GM19468 (cell line): Measurements from ENCODE around the gene DIAPH2.

Experiments
- ATAC-seq: cut with Tn5 transposase; IDR thresholded peaks from one replicate; pipeline ENCODE4 v1.9.1; 2021; ENCODE audit warnings: mild to moderate bottlenecking, moderate library complexity, moderate number of reproducible peaks; ENCODE audit not compliant: unreplicated experiment; ENCODE audit errors: extremely low read depth

The DIAPH2 gene

GRCh38 chrX:97132664-97133415 lies 448.2 kb downstream of the DIAPH2 start:
- ATAC-seq = no peak

GRCh38 chrX:97145934-97146333 lies 461.3 kb downstream of the DIAPH2 start:
- ATAC-seq = no peak

GRCh38 chrX:97155816-97156215 lies 471.2 kb downstream of the DIAPH2 start:
- ATAC-seq = no peak

DNA sequence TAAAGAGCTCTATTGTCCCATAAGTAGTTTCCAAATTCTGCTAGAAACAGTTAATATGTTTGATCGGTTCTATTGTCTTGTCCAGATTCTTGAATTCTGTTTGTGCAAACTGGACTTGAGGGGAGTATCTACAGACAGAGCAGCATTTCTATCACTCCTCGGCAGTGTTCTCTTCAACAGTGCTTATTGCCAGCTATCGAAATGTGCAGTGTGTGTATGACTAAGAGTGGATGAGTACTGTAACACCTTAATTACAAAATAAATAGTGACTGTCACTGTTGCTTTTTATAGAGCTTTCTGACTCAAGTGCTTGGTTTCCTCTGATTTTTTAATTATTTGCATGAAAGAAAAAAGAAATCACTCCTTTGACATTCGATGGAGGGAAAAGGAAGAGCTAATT lies 473.6 kb downstream of the DIAPH2 start:
- ATAC-seq = no peak

GRCh38 chrX:97159916-97160800 lies 475.5 kb downstream of the DIAPH2 start:
- ATAC-seq = no peak

- no peak for ATAC-seq
These were observed 482.7 kb downstream of the DIAPH2 start for GRCh38 chrX:97167333-97167732.

DNA sequence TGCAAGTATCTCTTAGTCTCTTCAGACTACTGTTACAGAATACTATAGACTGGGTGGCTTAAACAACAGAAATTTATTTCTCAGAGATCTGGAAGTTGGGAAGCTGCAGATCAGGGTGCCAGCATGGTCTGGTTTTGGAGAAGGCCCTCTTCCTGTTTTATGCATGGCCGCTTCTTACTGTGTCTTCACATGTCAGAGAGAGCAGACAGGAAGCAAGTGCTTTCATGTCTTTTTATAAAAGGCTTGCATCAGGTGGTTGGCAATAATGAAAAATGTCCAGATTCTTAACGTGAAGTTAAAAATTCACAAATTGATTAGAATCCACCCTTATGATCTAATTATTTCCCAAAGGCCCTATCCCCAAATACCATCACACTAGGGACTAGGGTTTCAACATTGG lies 484.0 kb downstream of the DIAPH2 start:
- no peak for ATAC-seq

- no peak for ATAC-seq
These were observed 490.5 kb downstream of the DIAPH2 start for GRCh38 chrX:97175147-97175546.

GRCh38 chrX:97189668-97190067 lies 505.0 kb downstream of the DIAPH2 start:
- no peak for ATAC-seq

GRCh38 chrX:97199501-97199900 lies 514.9 kb downstream of the DIAPH2 start:
- ATAC-seq = no peak

- ATAC-seq = no peak
These were observed 515.8 kb downstream of the DIAPH2 start for GRCh38 chrX:97200454-97200853.

DNA sequence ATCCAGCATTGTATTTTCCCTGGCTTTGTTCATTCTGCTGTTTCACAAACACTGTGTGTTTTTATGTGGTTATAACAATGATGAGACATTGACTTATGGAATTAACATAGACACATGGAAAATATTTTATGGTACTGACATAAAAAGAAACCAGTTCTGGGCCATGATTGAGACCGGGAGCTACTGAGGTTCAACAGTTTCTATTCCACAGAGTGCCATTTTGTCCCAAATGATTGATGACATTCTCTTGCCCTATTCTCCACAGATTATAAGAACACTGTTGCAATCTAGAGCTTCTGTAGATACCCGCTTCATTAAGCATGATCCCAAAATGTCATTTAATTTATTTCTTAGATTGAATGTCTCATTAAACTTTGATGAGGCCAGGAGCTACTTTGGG lies 525.9 kb downstream of the DIAPH2 start:
- no peak for ATAC-seq

GRCh38 chrX:97211070-97211469 lies 526.4 kb downstream of the DIAPH2 start:
- no peak for ATAC-seq

- no peak for ATAC-seq
These were observed 530.5 kb downstream of the DIAPH2 start for GRCh38 chrX:97215186-97215585.

DNA sequence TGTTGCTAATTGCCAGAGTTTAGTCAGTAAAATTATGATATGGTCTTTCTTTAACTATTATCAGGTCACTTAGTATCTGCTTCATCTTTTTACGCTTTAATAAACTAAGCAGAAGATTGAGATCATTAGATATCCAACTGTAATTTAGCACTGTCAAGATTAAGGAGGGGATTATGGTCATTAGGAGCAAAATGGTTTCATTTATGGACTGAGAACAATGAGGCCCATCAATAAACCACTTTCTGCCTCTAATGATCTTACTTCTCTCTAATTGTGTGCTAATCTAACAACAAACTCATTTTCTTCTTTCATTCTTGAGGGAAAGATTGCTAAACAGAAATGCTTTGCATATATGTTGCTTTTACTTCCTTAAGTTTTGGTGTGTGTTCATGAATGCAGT lies 539.5 kb downstream of the DIAPH2 start:
- no peak for ATAC-seq

DNA sequence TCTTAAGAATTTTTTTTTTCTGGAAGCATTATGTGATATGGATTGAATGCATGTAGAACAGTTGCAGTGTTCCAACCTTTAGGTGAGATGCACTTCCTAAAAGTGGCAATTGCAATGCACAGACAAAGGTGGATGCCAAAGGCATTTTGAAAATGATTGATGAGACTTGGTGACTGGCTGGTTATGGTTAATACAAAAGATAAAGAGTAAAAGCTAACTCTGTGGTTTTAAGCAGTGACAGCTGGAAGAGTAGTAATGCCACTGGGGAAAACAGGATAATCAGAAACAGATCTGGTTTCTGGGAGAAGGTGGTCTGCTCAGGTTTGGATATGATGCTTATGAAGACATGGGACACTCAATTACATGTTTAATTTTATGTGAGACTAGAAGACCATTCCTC lies 544.7 kb downstream of the DIAPH2 start:
- ATAC-seq = no peak

GRCh38 chrX:97230948-97231347 lies 546.3 kb downstream of the DIAPH2 start:
- ATAC-seq = no peak

GRCh38 chrX:97234471-97235081 lies 549.9 kb downstream of the DIAPH2 start:
- peak; percentile 96 for ATAC-seq

GRCh38 chrX:97238632-97239031 lies 554.0 kb downstream of the DIAPH2 start:
- ATAC-seq = no peak

GRCh38 chrX:97252111-97252510 lies 567.5 kb downstream of the DIAPH2 start:
- no peak for ATAC-seq

- no peak for ATAC-seq
These were observed 576.0 kb downstream of the DIAPH2 start for GRCh38 chrX:97260679-97261078.
